AG10803 (cell line): ENCODE measurements around the gene ALDH1A2.
A peak's percentile ranks its signal among the peaks of the same experiment; 100 is the strongest.
"Not testable (repeated sequence)": the region's sequence is repeated elsewhere in the genome, so short reads cannot be mapped to it uniquely, and the experiment has no call there.

Experiments used
- DNase-seq: peaks from one replicate; pipeline ENCODE4 v3.0.0; 2010; ENCODE audit warnings: low read depth
- H3K4me3 ChIP-seq: 2 replicates; pipeline ENCODE4 v1.5.1; 2011; ENCODE audit warnings: mild to moderate bottlenecking, low read length, control low read depth
- TF ChIP-seq, protein P1 (sequence below): conservative IDR thresholded peaks from 2 replicates; pipeline ENCODE4 v1.5.1; 2011; ENCODE audit warnings: mild to moderate bottlenecking, low read length, control low read depth, inconsistent platforms

ALDH1A2 gene

DNA sequence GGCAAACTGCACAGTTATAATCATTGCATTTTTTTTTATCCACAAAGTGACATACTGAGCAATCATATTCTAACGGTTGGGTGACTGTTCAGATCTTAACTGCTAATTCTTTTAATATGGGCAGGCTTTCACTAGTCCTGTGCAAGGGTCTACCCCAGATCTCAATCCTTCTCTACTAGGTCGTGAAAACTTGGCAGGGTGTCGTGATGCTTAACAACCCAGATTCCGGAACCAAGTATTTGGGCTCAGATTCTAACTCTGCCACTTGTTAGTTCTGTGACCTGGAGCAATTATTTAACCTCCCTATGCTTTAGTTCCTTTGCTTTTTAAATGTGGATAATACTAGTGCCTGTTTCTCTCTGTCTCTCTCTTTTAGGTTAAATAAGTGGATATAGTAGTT, 16.4 kb upstream of the ALDH1A2 start:
- TF ChIP-seq, protein P1, sequence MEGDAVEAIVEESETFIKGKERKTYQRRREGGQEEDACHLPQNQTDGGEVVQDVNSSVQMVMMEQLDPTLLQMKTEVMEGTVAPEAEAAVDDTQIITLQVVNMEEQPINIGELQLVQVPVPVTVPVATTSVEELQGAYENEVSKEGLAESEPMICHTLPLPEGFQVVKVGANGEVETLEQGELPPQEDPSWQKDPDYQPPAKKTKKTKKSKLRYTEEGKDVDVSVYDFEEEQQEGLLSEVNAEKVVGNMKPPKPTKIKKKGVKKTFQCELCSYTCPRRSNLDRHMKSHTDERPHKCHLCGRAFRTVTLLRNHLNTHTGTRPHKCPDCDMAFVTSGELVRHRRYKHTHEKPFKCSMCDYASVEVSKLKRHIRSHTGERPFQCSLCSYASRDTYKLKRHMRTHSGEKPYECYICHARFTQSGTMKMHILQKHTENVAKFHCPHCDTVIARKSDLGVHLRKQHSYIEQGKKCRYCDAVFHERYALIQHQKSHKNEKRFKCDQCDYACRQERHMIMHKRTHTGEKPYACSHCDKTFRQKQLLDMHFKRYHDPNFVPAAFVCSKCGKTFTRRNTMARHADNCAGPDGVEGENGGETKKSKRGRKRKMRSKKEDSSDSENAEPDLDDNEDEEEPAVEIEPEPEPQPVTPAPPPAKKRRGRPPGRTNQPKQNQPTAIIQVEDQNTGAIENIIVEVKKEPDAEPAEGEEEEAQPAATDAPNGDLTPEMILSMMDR = no peak
- no peak overlapping the region for H3K4me3 ChIP-seq
- no peak for DNase-seq

GRCh38 chr15:58081456-58081855, 15.9 kb upstream of the ALDH1A2 start:
- TF ChIP-seq, protein P1 = no peak
- H3K4me3 ChIP-seq = no peak overlapping the region
- DNase-seq = peak; percentile 23

DNA sequence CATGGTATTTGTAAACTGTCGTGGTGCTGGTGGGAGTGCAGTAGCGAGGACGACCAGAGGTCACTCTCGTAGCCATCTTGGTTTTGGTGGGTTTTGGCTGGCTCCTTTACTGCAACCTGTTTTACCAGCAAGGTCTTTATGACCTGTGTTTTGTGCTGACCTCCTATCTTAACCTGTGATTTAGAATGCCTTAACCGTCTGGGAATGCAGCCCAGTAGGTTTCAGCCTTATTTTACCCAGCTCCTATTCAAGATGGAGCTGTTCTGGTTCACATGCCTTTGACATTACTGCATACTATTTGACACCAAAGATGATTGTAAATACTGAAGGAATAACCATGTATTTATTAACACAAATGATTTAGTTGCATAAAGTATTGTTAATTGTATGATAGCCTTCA, 15.4 kb upstream of the ALDH1A2 start:
- not testable (repeated sequence) for H3K4me3 ChIP-seq

GRCh38 chr15:58080398-58080797, 14.9 kb upstream of the ALDH1A2 start:
- no peak for DNase-seq
- H3K4me3 ChIP-seq = no peak overlapping the region
- TF ChIP-seq, protein P1 = no peak

More for the DNA sequence above, 15.4 kb upstream of the ALDH1A2 start:
- not testable (repeated sequence) for DNase-seq

DNA sequence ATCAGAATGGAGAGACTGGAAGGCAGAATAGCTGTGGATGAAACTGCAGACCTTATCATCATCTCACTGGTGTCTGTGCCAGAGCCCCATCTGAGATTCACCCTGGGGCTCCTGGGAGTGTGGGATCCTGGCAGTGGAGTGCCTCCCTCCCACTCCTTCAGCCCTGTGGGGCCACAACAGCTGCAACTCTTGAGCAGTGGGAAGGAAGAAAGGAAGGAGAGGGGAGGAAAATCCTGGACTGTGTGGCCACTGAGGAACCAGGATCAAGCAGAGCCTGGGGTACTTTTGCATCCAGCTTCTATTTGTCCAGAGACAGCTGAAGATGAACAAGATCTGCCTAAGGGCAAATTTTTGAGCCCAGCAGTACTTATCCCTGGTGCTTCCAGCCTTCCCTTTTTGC, 13.1 kb upstream of the ALDH1A2 start:
- TF ChIP-seq, protein P1 = no peak
- no peak overlapping the region for H3K4me3 ChIP-seq
- no peak for DNase-seq

DNA sequence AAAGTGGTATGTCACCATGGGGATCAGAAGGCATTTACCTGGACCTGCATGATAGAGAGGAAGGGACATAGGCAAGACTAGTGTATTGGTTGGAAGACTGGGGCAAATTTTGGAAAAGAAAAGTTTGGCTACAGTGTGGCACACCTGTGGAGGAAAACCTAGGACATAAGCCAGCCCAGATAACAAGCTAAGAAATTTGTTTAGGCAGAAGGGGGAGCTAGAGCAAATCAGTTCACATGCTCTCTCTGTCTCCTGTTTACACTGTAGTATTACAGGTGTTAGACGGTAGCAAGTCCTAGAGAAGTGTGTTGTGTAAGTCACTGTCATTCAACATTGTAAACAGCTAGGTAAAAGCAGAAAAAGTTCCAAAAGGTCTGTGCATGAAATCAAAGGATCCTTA, 11.9 kb upstream of the ALDH1A2 start:
- DNase-seq = no peak
- H3K4me3 ChIP-seq = no peak overlapping the region
- TF ChIP-seq, protein P1 = no peak; the same call in 1 of the 2 replicates

- no peak overlapping the region for H3K4me3 ChIP-seq
- TF ChIP-seq, protein P1 = no peak
- DNase-seq = no peak
Measured at GRCh38 chr15:58074452-58074851, 8.9 kb upstream of the ALDH1A2 start.
